Activated CD4-positive, alpha-beta T cell treated with anti-CD3 and anti-CD28 coated beads, Interleukin-10, Interleukin-2, amounts not matched to agents 100 ng/mL and 50 ng/mL, durations not matched to agents 16 hours and 8 hours (primary cell): Measurements from ENCODE around the gene DNER.
"Not testable (repeated sequence)": the region's sequence is repeated elsewhere in the genome, so short reads cannot be mapped to it uniquely, and the experiment has no call there.

Source experiments
- DNase-seq: peaks from one replicate; pipeline ENCODE4 v3.0.0-alpha.2; 2020

DNER gene

GRCh38 chr2:229714080-229714735 is at the start of gene DNER:
DNER (minus strand) TSS chr2:229714555; CDS start chr2:229714423, 132 bp downstream.
- peak; percentile 57 for DNase-seq

DNA sequence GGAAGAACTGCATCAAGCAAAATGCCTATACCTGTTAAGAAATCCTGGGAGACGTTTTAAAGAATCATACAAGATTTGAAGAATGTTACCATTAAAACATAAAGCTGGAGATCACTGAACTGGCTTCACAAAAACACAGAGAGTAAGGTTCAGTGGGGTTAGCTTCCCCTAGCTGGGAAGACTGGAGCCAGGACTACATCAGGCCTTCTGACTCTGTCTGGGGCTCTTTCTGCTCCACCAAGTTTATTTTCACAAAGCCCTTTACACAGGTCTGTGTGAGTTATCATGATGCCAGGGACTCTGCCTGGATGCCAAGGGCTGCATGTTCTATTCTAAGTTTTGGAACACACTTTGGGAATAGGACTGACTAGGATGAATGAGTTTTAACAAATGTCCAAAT is 47.3 kb upstream of the DNER start:
- DNase-seq = no peak

GRCh38 chr2:229757462-229757861 is 43.1 kb upstream of the DNER start:
- not testable (repeated sequence) for DNase-seq

DNA sequence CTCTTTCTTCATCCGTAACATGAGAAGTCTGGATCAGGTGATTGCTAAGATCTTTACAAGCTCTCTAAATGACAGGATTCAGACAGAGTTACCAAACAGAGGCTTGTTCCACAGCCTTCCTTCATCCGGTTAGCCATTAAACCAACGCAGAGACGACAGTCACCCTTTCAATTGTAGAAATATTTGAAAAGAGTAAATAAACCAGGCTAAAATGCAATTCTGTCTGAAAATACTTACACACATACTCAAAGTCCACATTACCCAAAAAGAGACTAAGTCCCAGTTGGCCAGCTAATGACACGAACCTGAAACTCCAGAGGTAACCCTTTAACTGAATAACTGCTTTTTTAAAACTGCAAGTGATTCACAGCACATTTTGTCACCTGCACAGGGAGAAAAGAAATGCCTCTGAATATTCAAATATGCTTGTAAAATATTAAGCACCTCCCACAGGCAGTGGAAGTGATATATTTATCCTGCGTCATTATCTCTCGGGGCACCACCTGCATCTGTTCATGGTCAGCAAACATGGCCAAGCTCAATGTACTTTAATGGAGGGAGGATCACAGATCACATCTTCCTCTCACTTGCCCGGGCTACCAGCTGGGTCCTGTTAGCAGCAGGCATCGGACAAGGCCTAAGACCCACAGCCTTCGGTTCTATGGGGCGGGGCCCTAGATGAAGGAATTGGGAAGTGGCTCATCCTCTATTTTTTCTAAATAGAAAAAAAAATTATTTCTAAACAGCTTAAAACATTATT is 38.8 kb upstream of the DNER start:
- no peak for DNase-seq

GRCh38 chr2:229749779-229750178 is 35.4 kb upstream of the DNER start:
- no peak for DNase-seq

DNA sequence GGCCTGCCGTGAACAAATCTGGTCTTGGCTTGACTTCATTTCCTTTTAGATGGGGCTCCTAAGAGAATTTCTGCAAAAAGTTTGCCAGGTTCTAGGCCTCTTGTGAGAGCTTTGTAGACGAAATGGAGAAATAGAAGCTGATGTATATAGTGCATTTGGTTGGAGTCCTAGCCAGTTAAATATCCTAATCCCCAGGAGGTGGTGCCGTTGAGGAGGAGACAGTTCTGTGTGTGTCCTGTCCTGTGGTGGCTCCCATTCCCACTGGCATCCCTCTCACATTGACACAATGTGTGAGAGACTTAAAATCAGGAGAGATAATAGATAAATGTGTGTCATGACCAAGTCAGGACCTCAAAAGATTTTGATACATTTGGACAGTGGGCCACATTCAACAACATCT is 34.6 kb upstream of the DNER start:
- no peak for DNase-seq

DNA sequence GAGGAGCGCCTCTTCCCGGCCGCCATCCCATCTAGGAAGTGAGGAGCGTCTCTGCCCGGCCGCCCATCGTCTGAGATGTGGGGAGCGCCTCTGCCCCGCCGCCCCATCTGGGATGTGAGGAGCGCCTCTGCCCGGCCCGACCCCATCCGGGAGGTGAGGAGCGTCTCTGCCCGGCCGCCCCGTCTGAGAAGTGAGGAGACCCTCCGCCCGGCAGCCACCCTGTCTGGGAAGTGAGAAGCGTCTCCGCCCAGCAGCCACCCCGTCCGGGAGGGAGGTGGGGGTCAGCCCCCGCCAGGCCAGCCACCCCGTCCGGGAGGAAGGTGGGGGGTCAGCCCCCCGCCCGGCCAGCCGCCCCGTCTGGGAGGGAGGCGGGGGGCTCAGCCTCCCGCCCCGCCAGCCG is 28.3 kb upstream of the DNER start:
- not testable (repeated sequence) for DNase-seq

DNA sequence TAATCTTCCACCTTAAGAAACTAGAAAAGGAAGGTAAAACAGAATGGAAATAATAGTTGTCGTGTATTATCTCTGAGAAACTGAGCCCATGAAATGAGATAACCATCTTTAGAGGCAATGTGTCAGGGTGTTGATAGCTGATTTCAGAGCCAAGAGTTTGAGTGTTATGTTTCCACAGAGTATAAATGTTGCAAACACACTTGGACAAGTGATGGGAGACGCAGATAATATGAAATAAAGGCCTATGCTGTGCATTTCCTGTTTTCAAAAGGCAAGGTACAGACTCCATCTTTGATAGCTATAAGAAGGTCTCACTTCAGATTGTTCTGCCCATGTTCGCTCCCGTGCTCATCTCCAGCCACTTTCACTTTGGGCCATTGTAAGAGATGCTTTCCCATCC is 25.9 kb upstream of the DNER start:
- DNase-seq = no peak

DNA sequence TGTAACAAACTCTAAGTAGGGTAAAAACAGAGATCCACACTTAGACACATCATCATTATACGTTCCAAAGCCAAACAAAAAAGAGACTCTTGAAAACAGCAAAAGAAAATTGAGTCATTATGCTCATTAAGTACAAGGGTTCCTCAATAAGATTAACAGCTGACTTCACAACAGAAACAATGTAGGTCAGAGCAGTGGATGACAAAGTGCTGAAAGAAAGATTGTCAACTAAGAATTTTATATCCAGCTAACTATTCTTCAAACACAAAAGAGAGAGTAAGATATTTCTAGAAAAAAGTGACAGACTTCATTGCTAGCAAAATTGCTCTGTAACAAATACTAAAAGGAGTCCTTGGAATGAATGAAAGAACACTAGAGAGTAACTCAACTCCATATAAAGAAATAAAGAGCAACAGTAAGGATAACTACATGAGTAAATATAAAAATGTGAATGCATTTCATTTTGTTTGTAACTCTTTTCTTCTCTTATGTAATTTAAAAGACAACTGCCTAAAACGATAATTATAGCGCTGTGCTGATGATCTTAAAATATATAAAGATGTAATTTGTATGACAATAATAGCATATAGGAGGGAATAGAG is 23.8 kb upstream of the DNER start:
- DNase-seq = no peak

DNA sequence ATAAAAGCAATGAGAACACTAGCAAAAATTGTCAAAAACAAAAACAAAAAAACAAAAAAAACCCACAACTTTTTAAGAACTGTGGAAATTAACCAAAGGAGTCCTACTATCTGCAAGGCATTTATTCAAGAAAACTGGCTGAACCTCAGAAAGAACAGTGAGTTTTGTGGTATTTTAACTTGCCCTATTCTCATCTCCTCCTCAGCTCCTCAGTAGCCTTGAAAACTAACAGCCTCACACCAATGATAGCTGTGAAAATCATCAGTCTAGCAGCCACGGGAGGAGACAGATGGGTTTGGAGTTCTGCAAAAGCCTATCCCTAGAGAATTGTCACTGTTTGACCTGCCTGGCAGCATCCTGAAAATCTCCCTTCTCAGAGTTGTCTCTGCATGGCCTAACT is 20.1 kb upstream of the DNER start:
- DNase-seq = no peak

DNA sequence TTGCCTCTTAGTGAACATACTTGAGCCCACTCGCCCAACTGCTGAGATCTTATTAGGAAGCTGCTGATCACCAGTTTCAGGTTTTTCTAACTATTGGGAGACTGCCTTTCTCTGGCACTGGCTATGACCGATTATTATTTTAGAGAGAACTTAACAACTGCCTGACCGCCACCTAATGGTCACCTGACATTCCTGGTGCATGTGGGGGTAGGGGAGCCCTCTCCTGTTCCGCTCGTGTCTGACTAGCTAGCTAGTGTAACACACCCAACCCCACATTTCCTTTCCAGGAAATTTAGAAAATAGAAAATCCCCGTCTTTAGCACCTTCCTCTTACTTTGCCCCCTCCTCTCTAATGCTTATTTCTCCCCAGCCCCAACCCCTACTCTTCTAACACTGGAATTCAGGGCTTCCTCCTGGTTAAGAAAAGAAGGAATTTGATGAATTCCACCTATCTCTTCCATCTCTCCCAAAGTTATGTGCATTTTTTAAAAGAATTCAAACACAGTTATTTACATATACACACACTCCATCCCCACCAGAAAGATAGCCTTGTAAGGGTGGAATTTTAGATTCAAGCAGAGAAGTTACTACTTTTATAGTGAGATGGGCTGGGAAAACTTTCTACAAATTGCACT is 19.4 kb upstream of the DNER start:
- no peak for DNase-seq

DNA sequence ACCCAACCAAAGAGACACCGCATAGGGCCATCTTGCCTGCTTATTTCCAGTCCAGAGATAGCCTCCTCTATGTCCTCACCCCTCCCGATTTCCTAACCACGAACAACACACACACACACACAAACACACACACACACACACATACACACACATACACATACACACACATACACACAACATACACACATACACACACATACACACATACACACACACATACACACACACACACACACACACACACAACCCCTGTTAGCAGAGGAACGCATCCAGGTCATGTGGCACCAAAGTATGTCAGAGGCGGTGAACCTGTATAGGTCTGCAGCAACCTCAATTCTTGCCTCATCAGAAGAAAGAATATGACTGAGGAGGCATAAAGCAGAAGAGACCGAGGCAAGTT is 18.5 kb upstream of the DNER start:
- no peak for DNase-seq

DNA sequence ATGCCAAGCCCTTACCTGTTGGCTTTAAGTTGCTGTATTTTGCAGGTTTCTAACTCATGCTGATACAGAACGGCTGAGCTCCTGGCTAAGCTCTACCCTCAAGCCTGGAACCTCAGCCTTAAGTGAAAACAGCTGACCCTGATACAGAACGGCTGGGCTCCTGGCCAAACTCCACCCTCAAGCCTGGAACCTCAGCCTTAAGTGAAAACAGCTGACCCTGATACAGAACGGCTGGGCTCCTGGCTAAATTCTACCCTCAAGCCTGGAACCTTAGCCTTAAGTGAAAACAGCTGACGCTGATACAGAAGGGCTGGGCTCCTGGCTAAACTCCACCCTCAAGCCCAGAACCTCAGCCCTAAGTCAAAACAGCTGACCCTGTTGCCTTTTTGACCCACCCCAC is 17.6 kb upstream of the DNER start:
- no peak for DNase-seq

GRCh38 chr2:229731363-229731762 is 17.0 kb upstream of the DNER start:
- no peak for DNase-seq

- DNase-seq = no peak
These were observed 14.0 kb upstream of the DNER start for GRCh38 chr2:229728370-229728769.

- no peak for DNase-seq
These were observed 12.3 kb upstream of the DNER start for GRCh38 chr2:229726643-229727042.

DNA sequence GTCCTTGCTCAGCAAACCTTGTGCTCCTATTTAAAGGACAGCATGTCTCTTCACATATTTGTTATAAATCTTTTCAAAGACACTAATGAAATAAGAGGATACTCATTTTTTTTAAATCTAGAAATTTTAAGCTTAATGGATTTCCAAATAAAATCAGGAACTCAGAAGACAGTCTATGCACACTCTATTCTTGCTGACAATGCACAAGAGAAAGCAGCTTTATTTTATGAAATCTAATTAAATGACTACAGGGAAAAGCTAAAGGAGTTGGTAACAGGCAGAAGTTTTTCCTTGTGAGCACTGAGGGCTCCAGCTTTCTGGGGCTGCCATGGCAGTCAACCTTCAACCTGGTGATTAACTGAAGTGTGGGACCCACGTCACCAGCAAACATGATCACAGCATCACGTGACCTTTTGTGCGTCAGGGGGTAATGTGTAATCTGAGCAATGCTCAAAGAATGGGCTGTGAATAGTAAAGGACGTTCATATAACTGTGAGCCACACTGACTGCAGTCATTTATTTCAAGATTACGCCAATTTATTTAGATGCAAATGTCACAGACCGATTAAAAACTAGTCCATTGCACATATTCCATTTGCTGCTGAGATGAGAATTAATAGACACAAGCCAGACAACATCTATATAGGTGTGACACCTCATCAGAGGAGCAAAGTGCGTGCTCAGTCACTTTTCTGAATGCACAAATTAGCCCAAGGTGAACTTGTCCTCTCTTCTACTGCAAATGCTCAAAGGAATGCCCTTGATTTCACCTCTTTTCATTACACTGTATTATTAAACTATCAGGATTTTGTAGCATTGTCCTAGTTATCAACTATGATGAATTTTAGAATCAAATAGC is 11.6 kb upstream of the DNER start:
- no peak for DNase-seq

DNA sequence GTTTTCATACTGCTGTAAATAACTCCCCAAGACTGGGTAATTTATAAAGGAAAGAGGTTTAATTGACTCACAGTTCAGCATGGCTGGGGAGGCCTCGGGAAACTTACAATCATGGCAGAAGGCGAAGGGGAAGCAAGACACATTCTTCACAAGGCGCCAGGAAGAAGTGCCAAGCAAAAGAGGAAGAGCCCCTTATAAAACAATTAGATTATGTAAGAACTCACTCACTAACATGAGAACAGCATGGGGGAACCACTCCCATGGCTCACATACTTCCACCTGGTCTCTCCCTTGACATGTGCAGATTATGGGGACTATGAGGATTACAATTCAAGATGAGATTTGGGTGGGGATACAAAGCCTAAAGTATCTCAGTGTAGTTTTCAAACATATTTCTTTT is 8.8 kb upstream of the DNER start:
- DNase-seq = not testable (repeated sequence)

- no peak for DNase-seq
These were observed 5.7 kb upstream of the DNER start for GRCh38 chr2:229719926-229720647.

- no peak for DNase-seq
These were observed 3.7 kb upstream of the DNER start for GRCh38 chr2:229718057-229718456.

DNA sequence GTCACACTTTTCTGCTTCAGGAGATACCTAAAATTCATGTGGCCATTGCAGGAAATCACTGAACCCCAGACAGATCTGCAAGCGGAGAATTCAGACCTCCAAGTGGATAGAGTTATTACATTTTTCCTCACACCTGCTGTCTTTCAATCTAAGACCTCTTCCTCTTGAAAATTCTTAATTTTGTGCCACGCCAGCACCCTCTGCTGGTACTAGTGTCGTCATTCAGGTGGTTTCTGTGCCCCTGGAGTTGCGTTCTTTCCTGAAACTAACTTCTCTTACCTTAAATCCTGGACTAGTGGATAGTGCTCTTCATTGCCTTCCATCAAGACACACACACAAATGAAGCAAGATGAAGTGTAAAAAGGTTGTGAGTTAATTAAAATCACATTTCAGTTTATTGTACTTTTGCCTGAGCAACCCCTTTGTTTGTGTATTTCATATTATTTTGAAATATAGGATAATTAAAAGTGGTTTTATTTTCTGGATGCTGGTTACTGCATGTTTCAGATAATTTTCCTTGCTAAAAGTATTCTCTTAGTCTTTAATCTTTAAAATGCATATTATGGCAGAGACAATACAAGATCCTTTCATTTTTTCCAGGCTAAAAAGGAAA is 1.6 kb upstream of the DNER start:
- peak; percentile 39 for DNase-seq
